Measurements from ENCODE around the gene DROSHA.

- 0 out of 2 replicates have a peak, but pooled peaks have one; percentile 26 for TF ChIP-seq CTCF (conservative IDR thresholded peaks at IDR 0.05)
- TF ChIP-seq EZH2 (IDR thresholded peaks at IDR 0.05; ENCODE audit: low read depth): no peak
Measured at GRCh38 chr5:31487506-31487905, 44.4 kb downstream of the DROSHA start.
